Measurements from ENCODE around the gene TPPP2. TPM values are rescaled to one million over a fixed set of nuclear protein-coding genes. Genes with fewer than 3 reads are reported as not detected.

The TPPP2 gene
- total and polyA plus RNA-seq, 4 donors = 1.5 to 5.9 (median 1.6) TPM

DNA sequence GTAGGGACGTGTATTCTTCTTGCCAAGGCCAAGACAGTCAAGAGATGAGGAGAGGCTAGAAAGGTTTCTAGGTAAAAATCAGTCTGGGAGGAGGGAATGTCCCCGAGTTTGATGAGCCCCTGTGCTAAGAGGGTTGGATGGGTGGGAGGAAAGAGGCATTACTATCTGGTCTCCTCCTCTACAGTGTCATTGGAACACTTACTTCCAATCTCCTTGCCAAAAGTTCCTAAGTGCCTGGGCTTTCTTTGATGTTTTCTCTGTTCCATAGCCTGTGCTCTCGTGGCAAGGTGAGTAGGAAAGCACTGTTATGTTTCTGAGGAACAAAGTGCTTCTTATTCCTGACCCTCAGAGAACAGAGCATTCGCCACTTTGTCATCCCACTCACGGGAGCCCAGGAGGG, 4.7 kb downstream of the TPPP2 start, which contains the start of gene RNASE13:
RNASE13 (minus strand) TSS at position 101 of the 400 bp plus-strand sequence. CDS start 519 bp downstream, outside the sequence.
- no peak for TF ChIP-seq HNF4G (IDR thresholded peaks at IDR 0.05)
- no peak for TF ChIP-seq FOXA1 (IDR thresholded peaks at IDR 0.05)
- no peak for TF ChIP-seq YY1 (IDR thresholded peaks at IDR 0.05)
- TF ChIP-seq RXRA (IDR thresholded peaks at IDR 0.05) = no peak
- TF ChIP-seq NR2F2 (IDR thresholded peaks at IDR 0.05) = no peak
- TF ChIP-seq MAX (IDR thresholded peaks at IDR 0.05) = no peak
- TF ChIP-seq, protein P1, sequence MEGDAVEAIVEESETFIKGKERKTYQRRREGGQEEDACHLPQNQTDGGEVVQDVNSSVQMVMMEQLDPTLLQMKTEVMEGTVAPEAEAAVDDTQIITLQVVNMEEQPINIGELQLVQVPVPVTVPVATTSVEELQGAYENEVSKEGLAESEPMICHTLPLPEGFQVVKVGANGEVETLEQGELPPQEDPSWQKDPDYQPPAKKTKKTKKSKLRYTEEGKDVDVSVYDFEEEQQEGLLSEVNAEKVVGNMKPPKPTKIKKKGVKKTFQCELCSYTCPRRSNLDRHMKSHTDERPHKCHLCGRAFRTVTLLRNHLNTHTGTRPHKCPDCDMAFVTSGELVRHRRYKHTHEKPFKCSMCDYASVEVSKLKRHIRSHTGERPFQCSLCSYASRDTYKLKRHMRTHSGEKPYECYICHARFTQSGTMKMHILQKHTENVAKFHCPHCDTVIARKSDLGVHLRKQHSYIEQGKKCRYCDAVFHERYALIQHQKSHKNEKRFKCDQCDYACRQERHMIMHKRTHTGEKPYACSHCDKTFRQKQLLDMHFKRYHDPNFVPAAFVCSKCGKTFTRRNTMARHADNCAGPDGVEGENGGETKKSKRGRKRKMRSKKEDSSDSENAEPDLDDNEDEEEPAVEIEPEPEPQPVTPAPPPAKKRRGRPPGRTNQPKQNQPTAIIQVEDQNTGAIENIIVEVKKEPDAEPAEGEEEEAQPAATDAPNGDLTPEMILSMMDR (IDR thresholded peaks at IDR 0.05; ENCODE audit: low read depth, low read length, missing input control) = no peak
- TF ChIP-seq ATF3 (IDR thresholded peaks at IDR 0.05) = no peak
- DNase-seq (ENCODE audit: low spot score) = no peak
- Histone ChIP-seq H3K27ac (ENCODE audit: low read depth in 1 of 2, low read length in 2 of 2) (no peak within 1 kb of the TSS), H3K9ac (ENCODE audit: low read depth in 1 of 2, low read length in 2 of 2) (no peak within 1 kb of the TSS), H3K27me3 (ENCODE audit: control insufficient read depth in 4 of 4, insufficient read depth in 4 of 4, low read length in 3 of 4) (no peaks in the 10 kb centered on the region), H3K36me3 (ENCODE audit: control insufficient read depth in 4 of 4, insufficient read depth in 3 of 4, low read depth in 1 of 4, low read length in 3 of 4) (peaks cover 0 to 10% (median 1%) of the 10 kb centered on the region in 4 donors), H3K4me3 (ENCODE audit: low read depth in 1 of 3, low read length in 3 of 3) (no peak within 1 kb of the TSS), H3K4me1 (ENCODE audit: control insufficient read depth in 4 of 4, insufficient read depth in 4 of 4, low read length in 3 of 4) (peaks cover 0 to 24% (median 15%) of the 10 kb centered on the region in 4 donors), H3K9me3 (ENCODE audit: control insufficient read depth in 4 of 4, low read length in 3 of 4) (no peaks in the 10 kb centered on the region)
- 81% methylated on average over 5 of the region's 5 CpGs for WGBS

- Histone ChIP-seq H3K9me3 (ENCODE audit: control insufficient read depth in 4 of 4, low read length in 3 of 4) (no peaks in the 10 kb centered on the region), H3K4me1 (ENCODE audit: control insufficient read depth in 4 of 4, insufficient read depth in 4 of 4, low read length in 3 of 4) (peaks cover 4 to 37% (median 27%) of the 10 kb centered on the region in 4 donors), H3K4me3 (ENCODE audit: low read depth in 1 of 3, low read length in 3 of 3) (no peak overlapping the region), H3K36me3 (ENCODE audit: control insufficient read depth in 4 of 4, insufficient read depth in 3 of 4, low read depth in 1 of 4, low read length in 3 of 4) (no peaks in the 10 kb centered on the region), H3K9ac (ENCODE audit: low read depth in 1 of 2, low read length in 2 of 2) (no peak overlapping the region), H3K27ac (ENCODE audit: low read depth in 1 of 2, low read length in 2 of 2) (no peak overlapping the region), H3K27me3 (ENCODE audit: control insufficient read depth in 4 of 4, insufficient read depth in 4 of 4, low read length in 3 of 4) (no peaks in the 10 kb centered on the region)
- TF ChIP-seq NR2F2 (IDR thresholded peaks at IDR 0.05) = no peak
- TF ChIP-seq GABPA (IDR thresholded peaks at IDR 0.05 in 1 of 2, conservative IDR thresholded peaks at IDR 0.05 in 1 of 2) = no peak
- no peak for TF ChIP-seq HNF4A (conservative IDR thresholded peaks at IDR 0.05)
- no peak for TF ChIP-seq HNF4G (IDR thresholded peaks at IDR 0.05)
- TF ChIP-seq MAX (IDR thresholded peaks at IDR 0.05) = no peak
- TF ChIP-seq TAF1 (conservative IDR thresholded peaks at IDR 0.05) = no peak
- TF ChIP-seq ATF3 (IDR thresholded peaks at IDR 0.05) = no peak
- TF ChIP-seq JUND (IDR thresholded peaks at IDR 0.05) = no peak
- no peak for TF ChIP-seq RAD21 (IDR thresholded peaks at IDR 0.05)
- no peak for TF ChIP-seq FOXA2 (IDR thresholded peaks at IDR 0.05)
- no peak for TF ChIP-seq ZBTB33 (IDR thresholded peaks at IDR 0.05)
- TF ChIP-seq RXRA (IDR thresholded peaks at IDR 0.05) = no peak
- TF ChIP-seq YY1 (IDR thresholded peaks at IDR 0.05) = no peak
- no peak for TF ChIP-seq SP1 (IDR thresholded peaks at IDR 0.05)
- no peak for TF ChIP-seq REST (IDR thresholded peaks at IDR 0.05)
- TF ChIP-seq, protein P1 (IDR thresholded peaks at IDR 0.05; ENCODE audit: low read depth, low read length, missing input control) = no peak
- no peak for TF ChIP-seq EGR1 (IDR thresholded peaks at IDR 0.05; ENCODE audit: low read depth in 2 of 2)
- TF ChIP-seq FOXA1 (IDR thresholded peaks at IDR 0.05) = no peak
- WGBS = 94% methylated on average over 7 of the region's 7 CpGs
- no peak for DNase-seq (ENCODE audit: low spot score)
These were observed 6.7 kb downstream of the TPPP2 start for GRCh38 chr14:21036751-21037150.

All from liver (tissue), 9 donors.